ENCODE measurements around the gene AP1B1.

AP1B1 gene

GRCh38 chr22:29336751-29337490, 51.4 kb downstream of the AP1B1 start:
- TF ChIP-seq ZNF274 (IDR thresholded peaks at IDR 0.05; ENCODE audit: low read depth, low read length) = no peak
- no peak overlapping the region for H3K4me3 ChIP-seq (ENCODE audit: low read length)

GRCh38 chr22:29335656-29336055, 52.7 kb downstream of the AP1B1 start:
- H3K4me3 ChIP-seq (ENCODE audit: low read length) = no peak overlapping the region
- no peak for TF ChIP-seq ZNF274 (IDR thresholded peaks at IDR 0.05; ENCODE audit: low read depth, low read length)

- TF ChIP-seq ZNF274 (IDR thresholded peaks at IDR 0.05; ENCODE audit: low read depth, low read length) = no peak
- H3K4me3 ChIP-seq (ENCODE audit: low read length) = no peak overlapping the region
Measured at GRCh38 chr22:29334696-29335344, 53.5 kb downstream of the AP1B1 start.

- no peak for TF ChIP-seq ZNF274 (IDR thresholded peaks at IDR 0.05; ENCODE audit: low read depth, low read length)
- no peak overlapping the region for H3K4me3 ChIP-seq (ENCODE audit: low read length)
Measured at GRCh38 chr22:29334148-29334547, 54.2 kb downstream of the AP1B1 start.

GRCh38 chr22:29332886-29333496, 55.4 kb downstream of the AP1B1 start:
- no peak overlapping the region for H3K4me3 ChIP-seq (ENCODE audit: low read length)
- no peak for TF ChIP-seq ZNF274 (IDR thresholded peaks at IDR 0.05; ENCODE audit: low read depth, low read length)

GRCh38 chr22:29331658-29332300, 56.6 kb downstream of the AP1B1 start:
- no peak overlapping the region for H3K4me3 ChIP-seq (ENCODE audit: low read length)
- no peak for TF ChIP-seq ZNF274 (IDR thresholded peaks at IDR 0.05; ENCODE audit: low read depth, low read length)

- no peak for TF ChIP-seq ZNF274 (IDR thresholded peaks at IDR 0.05; ENCODE audit: low read depth, low read length)
- H3K4me3 ChIP-seq (ENCODE audit: low read length) = no peak overlapping the region
Measured at GRCh38 chr22:29331213-29331612, 57.2 kb downstream of the AP1B1 start.

GRCh38 chr22:29330753-29331152, 57.6 kb downstream of the AP1B1 start:
- H3K4me3 ChIP-seq (ENCODE audit: low read length) = no peak overlapping the region
- no peak for TF ChIP-seq ZNF274 (IDR thresholded peaks at IDR 0.05; ENCODE audit: low read depth, low read length)

- no peak overlapping the region for H3K4me3 ChIP-seq (ENCODE audit: low read length)
- no peak for TF ChIP-seq ZNF274 (IDR thresholded peaks at IDR 0.05; ENCODE audit: low read depth, low read length)
Measured at GRCh38 chr22:29330291-29330690, 58.1 kb downstream of the AP1B1 start.

- TF ChIP-seq ZNF274 (IDR thresholded peaks at IDR 0.05; ENCODE audit: low read depth, low read length) = no peak
- H3K4me3 ChIP-seq (ENCODE audit: low read length) = no peak overlapping the region
Measured at GRCh38 chr22:29329581-29329980, 58.8 kb downstream of the AP1B1 start.

GRCh38 chr22:29328566-29329500, 59.5 kb downstream of the AP1B1 start:
- no peak overlapping the region for H3K4me3 ChIP-seq (ENCODE audit: low read length)
- no peak for TF ChIP-seq ZNF274 (IDR thresholded peaks at IDR 0.05; ENCODE audit: low read depth, low read length)

- no peak overlapping the region for H3K4me3 ChIP-seq (ENCODE audit: low read length)
- no peak for TF ChIP-seq ZNF274 (IDR thresholded peaks at IDR 0.05; ENCODE audit: low read depth, low read length)
Measured at GRCh38 chr22:29328055-29328454, 60.3 kb downstream of the AP1B1 start.

GRCh38 chr22:29327089-29327764, 61.1 kb downstream of the AP1B1 start:
- no peak for TF ChIP-seq ZNF274 (IDR thresholded peaks at IDR 0.05; ENCODE audit: low read depth, low read length)
- H3K4me3 ChIP-seq (ENCODE audit: low read length) = no peak overlapping the region

All from GM08714 (cell line).